ENCODE data around the gene SNX30.

The SNX30 gene

DNA sequence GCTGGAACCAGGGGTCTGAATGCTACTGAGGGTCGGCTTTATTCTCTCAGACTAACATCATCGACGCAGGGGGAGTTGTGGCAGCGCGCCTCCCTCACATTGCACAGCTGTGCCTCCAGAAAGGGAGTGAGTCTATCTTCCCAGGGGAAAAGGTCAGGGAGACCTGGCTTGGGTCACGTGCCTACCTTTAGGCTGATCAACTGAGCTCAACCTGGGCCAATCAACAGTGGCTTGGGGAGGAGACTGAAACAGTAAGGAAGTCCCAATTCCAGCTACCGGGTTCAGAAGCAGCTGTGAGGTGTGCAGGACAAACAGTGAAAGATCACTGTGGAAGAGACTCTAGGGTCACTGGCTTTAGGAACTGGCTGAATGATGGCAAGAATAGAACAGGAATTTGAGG is 14.3 kb downstream of the SNX30 start:
- DNase-seq (ENCODE audit: low read depth), result no peak
- TF ChIP-seq, protein P1, sequence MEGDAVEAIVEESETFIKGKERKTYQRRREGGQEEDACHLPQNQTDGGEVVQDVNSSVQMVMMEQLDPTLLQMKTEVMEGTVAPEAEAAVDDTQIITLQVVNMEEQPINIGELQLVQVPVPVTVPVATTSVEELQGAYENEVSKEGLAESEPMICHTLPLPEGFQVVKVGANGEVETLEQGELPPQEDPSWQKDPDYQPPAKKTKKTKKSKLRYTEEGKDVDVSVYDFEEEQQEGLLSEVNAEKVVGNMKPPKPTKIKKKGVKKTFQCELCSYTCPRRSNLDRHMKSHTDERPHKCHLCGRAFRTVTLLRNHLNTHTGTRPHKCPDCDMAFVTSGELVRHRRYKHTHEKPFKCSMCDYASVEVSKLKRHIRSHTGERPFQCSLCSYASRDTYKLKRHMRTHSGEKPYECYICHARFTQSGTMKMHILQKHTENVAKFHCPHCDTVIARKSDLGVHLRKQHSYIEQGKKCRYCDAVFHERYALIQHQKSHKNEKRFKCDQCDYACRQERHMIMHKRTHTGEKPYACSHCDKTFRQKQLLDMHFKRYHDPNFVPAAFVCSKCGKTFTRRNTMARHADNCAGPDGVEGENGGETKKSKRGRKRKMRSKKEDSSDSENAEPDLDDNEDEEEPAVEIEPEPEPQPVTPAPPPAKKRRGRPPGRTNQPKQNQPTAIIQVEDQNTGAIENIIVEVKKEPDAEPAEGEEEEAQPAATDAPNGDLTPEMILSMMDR (IDR thresholded peaks at IDR 0.05; ENCODE audit: low read depth, low read length, missing control alignments), result no peak
- in situ Hi-C loops (cut with HindIII; ENCODE audit: low sequenced_read_pairs), result no loop called here
- no peak overlapping the region for H3K4me3 ChIP-seq (ENCODE audit: low read depth, low read length)

DNA sequence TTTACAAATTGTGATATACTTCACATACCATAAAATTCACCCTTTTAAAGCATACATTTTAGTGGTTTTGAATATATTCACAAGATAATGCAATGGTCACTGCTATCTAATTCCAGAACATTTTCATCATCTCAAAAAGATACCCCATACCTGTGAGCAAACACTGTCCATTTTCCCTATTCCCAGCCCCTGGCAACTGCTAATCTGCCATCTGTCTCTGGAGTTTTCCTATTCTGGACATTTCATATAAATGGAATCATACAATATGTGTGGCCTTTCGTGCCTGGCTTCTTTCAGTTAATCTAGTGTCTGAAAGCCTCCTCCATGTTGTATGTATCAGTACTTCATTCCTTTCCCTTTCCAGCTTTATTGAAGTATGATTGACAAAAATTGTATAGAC is 14.7 kb downstream of the SNX30 start:
- H3K4me3 ChIP-seq (ENCODE audit: low read depth, low read length), result no peak overlapping the region
- TF ChIP-seq, protein P1 (IDR thresholded peaks at IDR 0.05; ENCODE audit: low read depth, low read length, missing control alignments), result no peak
- in situ Hi-C loops (cut with HindIII; ENCODE audit: low sequenced_read_pairs), result no loop called here
- DNase-seq (ENCODE audit: low read depth), result no peak

DNA sequence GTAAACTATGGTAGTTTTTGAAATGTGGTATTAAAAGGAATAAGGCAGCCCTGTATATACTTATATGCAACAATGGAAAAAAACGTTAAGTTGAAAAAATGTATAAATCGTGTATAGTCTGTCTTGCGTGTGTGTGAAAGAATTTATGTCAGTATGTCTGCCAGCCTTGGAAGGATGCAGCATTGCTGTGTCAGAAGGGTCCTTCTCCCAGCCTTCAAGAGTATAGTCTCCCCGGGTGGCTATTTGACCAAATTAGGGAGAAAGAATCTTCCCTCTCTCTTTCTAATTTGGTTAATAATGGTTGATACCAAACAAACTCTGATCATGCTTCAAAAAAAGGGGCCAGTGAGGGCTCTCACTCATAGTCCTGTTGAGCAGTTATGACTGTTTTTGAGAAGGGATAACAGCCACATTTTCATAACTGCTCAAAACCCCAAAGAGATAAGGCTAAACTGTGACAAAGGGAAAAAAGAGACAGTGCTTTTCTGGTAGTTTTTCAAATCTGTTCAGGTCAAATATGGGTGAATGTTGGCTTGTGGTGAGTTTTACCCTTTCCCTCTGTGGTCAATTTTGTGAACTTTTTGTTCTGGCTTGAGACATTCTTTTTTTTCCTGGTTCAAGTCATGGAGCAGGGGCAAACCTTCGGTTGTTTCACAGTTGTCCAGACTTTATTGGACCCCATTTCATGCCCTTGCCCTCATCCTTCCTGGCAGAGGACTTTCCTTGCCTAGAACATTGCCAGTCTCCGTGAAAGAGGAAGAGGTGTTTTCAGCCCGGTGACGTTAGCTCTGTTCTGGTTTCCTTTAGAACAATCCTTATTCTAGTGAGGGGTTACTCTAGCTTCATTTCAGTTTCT is 21.0 kb downstream of the SNX30 start:
- in situ Hi-C loops (cut with HindIII; ENCODE audit: low sequenced_read_pairs), result no loop called here
- no peak for DNase-seq (ENCODE audit: low read depth)
- no peak overlapping the region for H3K4me3 ChIP-seq (ENCODE audit: low read depth, low read length)
- TF ChIP-seq, protein P1 (IDR thresholded peaks at IDR 0.05; ENCODE audit: low read depth, low read length, missing control alignments), result no peak

DNA sequence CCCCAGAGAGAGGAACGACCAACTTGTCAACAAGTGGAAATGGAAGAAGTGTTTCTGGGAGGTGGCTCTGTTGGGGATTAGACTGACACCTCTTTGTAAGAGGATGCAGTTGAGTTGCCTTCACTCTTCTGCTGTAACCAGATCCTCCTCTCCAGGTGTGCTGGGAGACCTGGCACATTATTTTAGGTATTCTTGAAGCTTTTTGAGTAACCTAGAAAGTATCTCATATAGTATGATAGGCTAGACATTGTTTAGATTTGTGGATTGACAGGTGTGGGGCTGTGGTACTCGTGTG is 21.6 kb downstream of the SNX30 start:
- TF ChIP-seq, protein P1 (IDR thresholded peaks at IDR 0.05; ENCODE audit: low read depth, low read length, missing control alignments), result no peak
- no peak for DNase-seq (ENCODE audit: low read depth)
- no peak overlapping the region for H3K4me3 ChIP-seq (ENCODE audit: low read depth, low read length)
- in situ Hi-C loops (cut with HindIII; ENCODE audit: low sequenced_read_pairs), result no loop called here

DNA sequence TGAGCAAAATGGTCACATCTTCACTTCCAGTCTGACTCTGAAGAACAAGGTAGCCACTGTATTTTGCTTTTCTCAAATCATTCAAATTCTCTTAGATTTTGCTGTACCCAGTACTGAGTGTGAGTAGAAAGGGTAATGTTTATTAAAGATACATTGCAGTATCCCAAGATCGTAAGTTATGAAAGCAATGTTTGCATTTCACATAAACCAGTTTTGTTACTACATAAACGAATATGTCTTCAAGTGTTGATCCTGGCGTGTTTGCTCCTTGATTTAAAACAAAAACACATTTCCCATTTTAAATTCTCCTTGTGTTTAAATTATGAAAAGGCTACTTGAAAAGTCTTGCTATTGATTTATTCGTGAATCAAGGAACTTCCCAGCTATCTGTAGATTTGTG is 22.0 kb downstream of the SNX30 start:
- no peak overlapping the region for H3K4me3 ChIP-seq (ENCODE audit: low read depth, low read length)
- TF ChIP-seq, protein P1 (IDR thresholded peaks at IDR 0.05; ENCODE audit: low read depth, low read length, missing control alignments), result no peak
- DNase-seq (ENCODE audit: low read depth), result no peak
- in situ Hi-C loops (cut with HindIII; ENCODE audit: low sequenced_read_pairs), result no loop called here

DNA sequence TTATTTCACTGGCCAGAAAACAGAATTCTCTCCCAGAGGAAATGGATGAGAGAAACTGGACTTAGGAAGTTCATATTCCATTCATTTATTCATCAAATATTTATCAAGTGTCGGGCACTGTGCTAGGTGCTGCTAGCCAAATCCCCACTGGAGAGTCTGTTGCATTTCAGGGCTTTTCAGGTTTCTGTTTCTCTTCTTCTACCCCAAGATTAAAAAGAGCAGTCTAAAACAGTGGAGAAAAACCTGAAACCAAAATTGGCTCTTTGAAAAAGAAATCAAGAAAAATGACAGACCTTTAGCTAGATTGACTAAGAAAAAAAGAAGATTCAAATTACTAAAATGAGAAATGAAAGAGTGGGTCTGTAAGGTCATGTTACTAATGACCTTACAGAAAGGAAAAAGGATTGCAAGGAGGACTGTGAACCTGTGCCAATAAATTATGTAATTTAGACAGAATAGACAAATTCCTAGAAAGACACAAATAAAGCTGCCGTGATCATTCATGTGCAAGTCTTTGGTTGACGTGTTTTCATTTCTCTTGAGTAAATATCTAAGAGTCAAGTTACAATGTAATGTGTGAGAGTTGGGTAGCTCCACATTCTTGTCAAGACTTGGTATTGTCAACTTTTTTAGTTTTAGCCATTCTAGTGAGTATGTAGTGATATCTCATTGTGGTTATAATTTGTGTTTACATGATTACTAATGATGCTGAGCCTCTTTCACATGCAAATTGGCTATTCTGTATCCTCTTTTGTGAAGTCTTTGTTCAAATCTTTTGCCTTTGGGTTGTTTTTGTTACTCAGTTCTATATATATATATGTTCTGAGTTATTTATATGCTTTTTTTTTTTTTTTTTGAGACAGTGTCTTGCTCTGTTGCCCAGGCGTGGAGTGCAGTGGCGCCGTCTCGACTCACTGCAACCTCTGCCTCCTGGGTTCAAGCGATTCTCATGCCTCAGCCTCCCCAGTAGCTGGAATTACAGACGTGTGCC is 23.7 kb downstream of the SNX30 start:
- TF ChIP-seq, protein P1 (IDR thresholded peaks at IDR 0.05; ENCODE audit: low read depth, low read length, missing control alignments), result no peak
- H3K4me3 ChIP-seq (ENCODE audit: low read depth, low read length), result no peak overlapping the region
- in situ Hi-C loops (cut with HindIII; ENCODE audit: low sequenced_read_pairs), result no loop called here
- DNase-seq (ENCODE audit: low read depth), result no peak

Measured in astrocyte of the cerebellum (primary cell).